ENCODE data around the gene ZNF629. TPM values are rescaled to one million over a fixed set of nuclear protein-coding genes. Genes with fewer than 3 reads are reported as not detected.

ZNF629 gene
- total and polyA plus RNA-seq, 2 of the 4 experiments (the other 2 are of a cell fraction) = 7.3 to 9.1 TPM

- H3K56ac ChIP-seq (ENCODE audit: extremely low read depth, insufficient read depth, low read length) = peak within 1 kb of the TSS; percentile 45; the same call in 1 of the 2 replicates
- peak within 1 kb of the TSS; percentile 48; the same call in 1 of the 2 replicates for H2BK120ac ChIP-seq (ENCODE audit: low read depth, low read length)
- H3K4me3 ChIP-seq (ENCODE audit: insufficient read depth, low read depth, low read length) = peak within 1 kb of the TSS; percentile 81
- no TSS peak for BruUV-seq (replicated peaks)
- H3K23ac ChIP-seq (ENCODE audit: low read depth, low read length) = peak within 1 kb of the TSS; percentile 92
- peak; percentile 99 for ATAC-seq (ENCODE audit: low read depth)
- H3K9ac ChIP-seq (ENCODE audit: low read depth, low read length) = peak within 1 kb of the TSS; percentile 91
- H4K91ac ChIP-seq (ENCODE audit: insufficient read depth, low read depth, low read length) = peak within 1 kb of the TSS; percentile 82
- H3K9me1 ChIP-seq (ENCODE audit: insufficient read depth, low read length) = peaks cover 12% of the 10 kb centered on the region; the same call in 1 of the 2 replicates
- H3K4ac ChIP-seq (ENCODE audit: low read depth, low read length) = peak within 1 kb of the TSS; percentile 95
- 0 out of 2 replicates have a peak within 1 kb of the TSS, but pooled peaks have one; percentile 33 for H2BK20ac ChIP-seq (ENCODE audit: low read depth, low read length)
- peak within 1 kb of the TSS; percentile 96 for H4K5ac ChIP-seq (ENCODE audit: low read depth, low read length)
- H3K14ac ChIP-seq (replicated peaks; ENCODE audit: low read depth, low read length) = peak within 1 kb of the TSS; percentile 96
- dilution Hi-C loops (cut with HindIII; ENCODE audit: low sequenced_read_pairs, unreplicated experiment) (no loop called here), in situ Hi-C loops (cut with MboI; ENCODE audit: low sequenced_read_pairs) (no loop called here), intact Hi-C loops (cut with micrococcal nuclease) (loop anchor here (1.0 kb wide), 2 partner anchors 27 to 173 kb away; no protein-coding TSS in a partner anchor)
- H3K18ac ChIP-seq (ENCODE audit: low read depth, low read length) = peak within 1 kb of the TSS; percentile 48; the same call in 1 of the 2 replicates
- 4% methylated on average over 45 of the region's 60 CpGs; no CpG with 5 or more reads in 1 of the 2 experiments for WGBS, 2 experiments (ENCODE audit: extremely low coverage in 2 of 2, insufficient read length in 1 of 2)
- no peaks in the 10 kb centered on the region; the same call in 1 of the 2 replicates for H4K20me1 ChIP-seq (ENCODE audit: insufficient read depth, low read length)
- H2AFZ ChIP-seq (replicated peaks; ENCODE audit: low read length, poor library complexity) = peak within 1 kb of the TSS; percentile 98
- H3K79me1 ChIP-seq (ENCODE audit: low read depth in 1 of 2, low read length in 2 of 2) = peaks cover 22 to 36% of the 10 kb centered on the region in 2 experiments
- H3K4me1 ChIP-seq (ENCODE audit: control insufficient read depth, insufficient read depth, low read length) = no peaks in the 10 kb centered on the region
- no peaks in the 10 kb centered on the region for H3K9me3 ChIP-seq (ENCODE audit: control insufficient read depth, insufficient read depth, low read length)
- H3K36me3 ChIP-seq (ENCODE audit: control insufficient read depth, insufficient read depth, low read length) = peaks cover 20% of the 10 kb centered on the region; the same call in 1 of the 2 replicates
- H3K4me2 ChIP-seq (ENCODE audit: low read depth, low read length) = peak within 1 kb of the TSS; percentile 96
- H4K8ac ChIP-seq (ENCODE audit: low read depth in 2 of 2, low read length in 2 of 2) = peak within 1 kb of the TSS; percentile 94 to 98
- TF ChIP-seq BHLHE40 (IDR thresholded peaks at IDR 0.05; ENCODE audit: low read depth, low read length) (peak; percentile 93), USF2 (IDR thresholded peaks at IDR 0.05; ENCODE audit: low read depth, low read length) (peak; percentile 97), CTCF (conservative IDR thresholded peaks at IDR 0.05; ENCODE audit: low read depth, low read length) (no peak), CEBPB (IDR thresholded peaks at IDR 0.05; ENCODE audit: low read depth, low read length) (no peak), MAZ (IDR thresholded peaks at IDR 0.05; ENCODE audit: borderline replicate concordance, low read depth, low read length) (peak; percentile 57; the same call in 1 of the 2 replicates), RFX5 (IDR thresholded peaks at IDR 0.05; ENCODE audit: low read depth, low read length) (no peak), MXI1 (IDR thresholded peaks at IDR 0.05; ENCODE audit: borderline replicate concordance, low read depth, low read length) (peak; percentile 76), ELK1 (IDR thresholded peaks at IDR 0.05; ENCODE audit: borderline replicate concordance, low read depth, low read length) (peak; percentile 6; the same call in 1 of the 2 replicates), MAFK (IDR thresholded peaks at IDR 0.05; ENCODE audit: low read depth, low read length) (no peak), NFE2L2 (IDR thresholded peaks at IDR 0.05; ENCODE audit: low read depth, low read length) (no peak), RAD21 (IDR thresholded peaks at IDR 0.05; ENCODE audit: low read length) (no peak), POLR2A (IDR thresholded peaks at IDR 0.05; ENCODE audit: low read depth, low read length) (peak; percentile 66), SMC3 (IDR thresholded peaks at IDR 0.05; ENCODE audit: low read depth, low read length) (no peak)
- peak within 1 kb of the TSS; percentile 89 for H3K27ac ChIP-seq (ENCODE audit: insufficient read depth, low read length)
- H2AK9ac ChIP-seq (replicated peaks; ENCODE audit: low read depth, low read length, poor library complexity) = peak within 1 kb of the TSS; percentile 90
- no peak within 1 kb of the TSS for H2BK15ac ChIP-seq (ENCODE audit: low read depth, low read length)
- peak; percentile 98 for DNase-seq
- peak within 1 kb of the TSS; percentile 80 for H2BK5ac ChIP-seq (ENCODE audit: low read depth, low read length, poor library complexity, severe bottlenecking)
- H2AK5ac ChIP-seq (ENCODE audit: low read depth, low read length) = peak within 1 kb of the TSS; percentile 67
- H3K27me3 ChIP-seq (ENCODE audit: control insufficient read depth, insufficient read depth, low read length) = no peaks in the 10 kb centered on the region
- CTCF ChIA-PET = no interaction called here
- POLR2A ChIA-PET (ENCODE audit: unreplicated experiment) = no interaction called here
Measured at GRCh38 chr16:30747799-30748633, 39.0 kb downstream of the ZNF629 start, which contains the start of gene PHKG2. PHKG2 (plus strand) TSS chr16:30748425; CDS start chr16:30748821, 396 bp downstream.

Measured in IMR-90 (cell line).